MM.1S (cell line): ENCODE results near the gene KCNK2.

ENCODE experiments used
- DNase-seq: peaks from one replicate; pipeline ENCODE4 v3.0.0-alpha.2; 2015
- H2AFZ ChIP-seq: fragments of 300-600 bp; sonication (generic); 2 replicates; pipeline ENCODE4 v1.6.0; 2016; ENCODE audit warnings: antibody characterized with exemption, low read length
- H3F3A ChIP-seq: fragments of 300-600 bp; sonication (generic); 2 replicates; pipeline ENCODE4 v1.6.1; 2016; ENCODE audit warnings: mild to moderate bottlenecking, antibody characterized with exemption, low read length, moderate library complexity, mixed read lengths; ENCODE audit not compliant: insufficient read depth
- H3K27ac ChIP-seq: fragments of 300-600 bp; sonication (generic); 2 replicates; pipeline ENCODE4 v1.5.1; 2016; ENCODE audit warnings: mild to moderate bottlenecking, low read length
- H3K27me3 ChIP-seq: fragments of 300-600 bp; sonication (generic); replicated peaks from 2 replicates; pipeline ENCODE4 v1.6.0; 2016; ENCODE audit warnings: low read length; ENCODE audit not compliant: insufficient read depth
- H3K36me3 ChIP-seq: fragments of 300-600 bp; sonication (generic); replicated peaks from 2 replicates; pipeline ENCODE4 v1.6.1; 2016; ENCODE audit warnings: mild to moderate bottlenecking, low read length, mixed read lengths; ENCODE audit not compliant: insufficient read depth
- H3K4me1 ChIP-seq: fragments of 300-600 bp; sonication (generic); 2 replicates; pipeline ENCODE4 v1.6.1; 2016; ENCODE audit warnings: low read length, mixed read lengths
- H3K4me2 ChIP-seq: fragments of 300-600 bp; sonication (generic); 2 replicates; pipeline ENCODE4 v1.6.0; 2016; ENCODE audit warnings: low read depth, low read length
- H3K4me3 ChIP-seq: fragments of 300-600 bp; sonication (generic); 2 replicates; pipeline ENCODE4 v1.5.1; 2016; ENCODE audit warnings: low read length, mixed read lengths
- H3K79me2 ChIP-seq: fragments of 300-600 bp; sonication (generic); 2 replicates; pipeline ENCODE4 v1.6.1; 2016; ENCODE audit warnings: mixed run types, low read length, mixed read lengths
- H3K9ac ChIP-seq: fragments of 300-600 bp; sonication (generic); 2 replicates; pipeline ENCODE4 v1.6.1; 2016; ENCODE audit warnings: low read length, mixed read lengths
- H3K9me2 ChIP-seq: fragments of 300-600 bp; sonication (generic); replicated peaks from 2 replicates; pipeline ENCODE4 v1.6.1; 2016; ENCODE audit warnings: mild to moderate bottlenecking, low read length, mixed read lengths; ENCODE audit not compliant: insufficient read depth
- H3K9me3 ChIP-seq: fragments of 300-600 bp; sonication (generic); replicated peaks from 2 replicates; pipeline ENCODE4 v1.6.1; 2016; ENCODE audit warnings: mild to moderate bottlenecking, low read length, mixed read lengths; ENCODE audit not compliant: insufficient read depth
- H4K20me1 ChIP-seq: fragments of 300-600 bp; sonication (generic); 2 replicates; pipeline ENCODE4 v1.6.1; 2016; ENCODE audit warnings: mild to moderate bottlenecking, low read length, moderate library complexity, mixed read lengths; ENCODE audit not compliant: insufficient read depth
- EZH2 ChIP-seq: fragments of 300-600 bp; sonication (generic); optimal IDR thresholded peaks from 2 replicates; pipeline ENCODE3; 2017; ENCODE audit warnings: low read depth, mild to moderate bottlenecking, antibody characterized with exemption, low read length, mixed read lengths
- EZH2phosphoT487 ChIP-seq: fragments of 300-600 bp; sonication (generic); IDR thresholded peaks from 2 replicates; pipeline ENCODE4 v1.6.1; 2018; ENCODE audit warnings: antibody characterized with exemption, low read length
- TF ChIP-seq, protein P1 (sequence below): fragments of 300-600 bp; sonication (generic); IDR thresholded peaks from 2 replicates; pipeline ENCODE4 v1.5.1; 2016; ENCODE audit warnings: antibody characterized with exemption, low read length, mixed read lengths

KCNK2 gene

DNA sequence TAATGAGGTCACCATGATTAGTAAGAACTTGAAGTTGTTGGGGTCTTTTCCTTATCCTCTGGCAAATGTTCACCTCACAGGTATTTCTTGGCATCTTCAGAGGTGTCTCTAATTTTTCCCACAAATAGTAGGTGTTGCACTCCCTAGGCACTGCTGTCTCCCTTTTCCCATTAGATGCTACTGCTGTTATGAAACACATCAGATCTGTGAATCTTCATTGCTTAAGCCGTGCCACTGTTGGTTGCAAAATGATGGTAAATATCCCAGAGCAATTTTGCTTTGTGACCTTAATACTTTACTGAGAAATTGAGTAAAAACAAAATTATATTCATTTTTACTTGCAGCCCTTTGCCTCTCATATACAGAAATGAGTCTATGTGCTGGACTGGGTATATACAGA lies 169.6 kb downstream of the KCNK2 start:
- no peaks in the 10 kb centered on the region for H3K36me3 ChIP-seq
- no peak for DNase-seq
- H3F3A ChIP-seq, result no peaks in the 10 kb centered on the region
- H4K20me1 ChIP-seq, result no peaks in the 10 kb centered on the region
- H3K4me1 ChIP-seq, result no peaks in the 10 kb centered on the region
- H3K9me2 ChIP-seq, result no peaks in the 10 kb centered on the region
- no peak overlapping the region for H3K9ac ChIP-seq
- no peak for TF ChIP-seq EZH2
- TF ChIP-seq, protein P1, sequence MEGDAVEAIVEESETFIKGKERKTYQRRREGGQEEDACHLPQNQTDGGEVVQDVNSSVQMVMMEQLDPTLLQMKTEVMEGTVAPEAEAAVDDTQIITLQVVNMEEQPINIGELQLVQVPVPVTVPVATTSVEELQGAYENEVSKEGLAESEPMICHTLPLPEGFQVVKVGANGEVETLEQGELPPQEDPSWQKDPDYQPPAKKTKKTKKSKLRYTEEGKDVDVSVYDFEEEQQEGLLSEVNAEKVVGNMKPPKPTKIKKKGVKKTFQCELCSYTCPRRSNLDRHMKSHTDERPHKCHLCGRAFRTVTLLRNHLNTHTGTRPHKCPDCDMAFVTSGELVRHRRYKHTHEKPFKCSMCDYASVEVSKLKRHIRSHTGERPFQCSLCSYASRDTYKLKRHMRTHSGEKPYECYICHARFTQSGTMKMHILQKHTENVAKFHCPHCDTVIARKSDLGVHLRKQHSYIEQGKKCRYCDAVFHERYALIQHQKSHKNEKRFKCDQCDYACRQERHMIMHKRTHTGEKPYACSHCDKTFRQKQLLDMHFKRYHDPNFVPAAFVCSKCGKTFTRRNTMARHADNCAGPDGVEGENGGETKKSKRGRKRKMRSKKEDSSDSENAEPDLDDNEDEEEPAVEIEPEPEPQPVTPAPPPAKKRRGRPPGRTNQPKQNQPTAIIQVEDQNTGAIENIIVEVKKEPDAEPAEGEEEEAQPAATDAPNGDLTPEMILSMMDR, result no peak
- no peak for TF ChIP-seq EZH2phosphoT487
- H3K79me2 ChIP-seq, result no peaks in the 10 kb centered on the region
- H3K4me2 ChIP-seq, result no peak overlapping the region
- H2AFZ ChIP-seq, result no peak overlapping the region
- no peaks in the 10 kb centered on the region for H3K9me3 ChIP-seq
- no peak overlapping the region for H3K4me3 ChIP-seq
- H3K27me3 ChIP-seq, result no peaks in the 10 kb centered on the region
- H3K27ac ChIP-seq, result no peak overlapping the region

DNA sequence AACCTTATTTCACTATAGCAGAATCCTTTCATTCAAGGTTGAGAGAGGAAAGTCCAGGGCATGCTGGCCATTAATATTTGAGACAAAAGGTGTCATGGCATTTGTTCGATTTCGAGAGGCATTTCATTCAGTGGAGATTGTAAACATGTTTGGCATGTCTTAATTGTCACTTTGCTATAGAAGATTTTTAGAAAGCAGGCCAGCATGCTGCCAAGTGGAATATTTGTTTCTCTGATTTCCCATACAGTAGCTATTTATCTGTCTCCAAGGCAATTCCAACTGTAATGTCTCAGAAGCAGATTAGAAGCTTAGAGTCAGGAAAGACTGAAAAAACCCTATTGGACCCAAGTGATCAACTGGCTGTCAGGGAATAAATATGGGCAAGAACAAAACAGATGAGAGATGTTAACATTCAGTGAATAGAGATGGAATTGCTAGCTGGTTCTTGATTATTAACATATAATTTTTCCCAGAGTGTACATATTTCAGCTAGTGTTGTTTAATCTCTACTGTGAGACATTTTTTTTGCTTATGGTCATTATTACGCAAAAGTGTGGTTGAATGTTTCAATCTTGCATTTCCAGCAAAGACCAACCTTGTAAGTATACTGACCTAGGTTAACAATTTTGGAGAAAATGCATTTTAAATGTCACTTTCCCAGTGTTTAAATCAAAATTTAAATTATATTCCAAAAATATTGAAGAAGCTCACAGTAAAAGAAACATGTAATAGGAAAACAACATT lies 174.6 kb downstream of the KCNK2 start:
- TF ChIP-seq EZH2, result no peak
- no peak for TF ChIP-seq EZH2phosphoT487
- TF ChIP-seq, protein P1, result no peak
- Histone ChIP-seq H3K79me2 (no peaks in the 10 kb centered on the region), H3K9ac (no peak overlapping the region), H3K36me3 (no peaks in the 10 kb centered on the region), H2AFZ (no peak overlapping the region), H3K4me3 (no peak overlapping the region), H3K9me3 (no peaks in the 10 kb centered on the region), H3K27me3 (no peaks in the 10 kb centered on the region), H3K4me2 (no peak overlapping the region), H3K27ac (no peak overlapping the region), H3F3A (no peaks in the 10 kb centered on the region), H3K4me1 (no peaks in the 10 kb centered on the region), H3K9me2 (no peaks in the 10 kb centered on the region), H4K20me1 (no peaks in the 10 kb centered on the region)
- DNase-seq, result no peak

DNA sequence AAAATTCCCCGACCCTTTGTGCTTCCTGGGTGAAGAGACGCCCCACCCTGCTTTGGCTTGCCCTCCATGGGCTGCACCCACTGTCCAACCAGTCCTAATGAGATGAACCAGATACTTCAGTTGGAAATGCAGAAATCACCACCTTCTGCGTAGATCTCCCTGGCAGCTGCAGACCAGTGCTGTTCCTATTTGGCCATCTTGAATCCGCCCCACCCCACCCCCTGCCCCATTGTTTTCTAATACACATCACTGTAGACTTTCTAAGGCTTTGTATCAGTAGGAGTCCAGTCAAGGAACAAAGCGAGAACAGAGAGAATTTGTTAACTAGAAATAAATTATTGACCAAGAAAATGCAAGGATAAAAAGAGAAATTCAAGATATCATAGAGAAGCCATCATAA lies 178.2 kb downstream of the KCNK2 start:
- no peaks in the 10 kb centered on the region for H3K4me1 ChIP-seq
- no peaks in the 10 kb centered on the region for H3K27me3 ChIP-seq
- DNase-seq, result no peak
- H3K9me3 ChIP-seq, result no peaks in the 10 kb centered on the region
- no peaks in the 10 kb centered on the region for H3K9me2 ChIP-seq
- no peak overlapping the region for H3K4me2 ChIP-seq
- H3K9ac ChIP-seq, result no peak overlapping the region
- TF ChIP-seq, protein P1, result no peak
- no peak for TF ChIP-seq EZH2
- TF ChIP-seq EZH2phosphoT487, result no peak
- H3K27ac ChIP-seq, result no peak overlapping the region
- H3K79me2 ChIP-seq, result no peaks in the 10 kb centered on the region
- H2AFZ ChIP-seq, result no peak overlapping the region
- no peaks in the 10 kb centered on the region for H4K20me1 ChIP-seq
- H3K4me3 ChIP-seq, result no peak overlapping the region
- H3K36me3 ChIP-seq, result no peaks in the 10 kb centered on the region
- H3F3A ChIP-seq, result no peaks in the 10 kb centered on the region
